HCT116 (cell line): Measurements from ENCODE around the gene IGFBP2. TPM values are rescaled to one million over a fixed set of nuclear protein-coding genes. Genes with fewer than 3 reads are reported as not detected.

Source experiments
- ATAC-seq: fragments of 200-7000 bp; cut with Tn5 transposase; 2 replicates; pipeline ENCODE4 v1.9.1; 2020; ENCODE audit warnings: mild to moderate bottlenecking, moderate library complexity
- BruUV-seq: library from RNA; stranded (reverse); fragments of 400-500 nt; replicated peaks from 2 replicates; lab custom pipeline; 2021; lab: Mats Ljungman, UMichigan
- CTCF ChIA-PET: fragments of 300-600 bp; sonication (Branson Sonifier 250); formaldehyde crosslinking; loops from one replicate; lab custom pipeline; 2021; ENCODE audit warnings: antibody characterized with exemption; lab: Charles Lee
- POLR2A ChIA-PET: fragments of 300-600, 350-600 bp; sonication (Branson Sonifier 250); formaldehyde crosslinking; loops from one replicate; lab custom pipeline; 2021; ENCODE audit warnings: antibody characterized with exemption; lab: Charles Lee
- RAD21 ChIA-PET, 2 experiments: fragments of 300-600 bp; sonication (Branson Sonifier 250); formaldehyde crosslinking; loops; one replicate each; lab custom pipeline; 2023; ENCODE audit warnings: low total read pairs in 2 of 2; ENCODE audit not compliant: uncharacterized antibody in 2 of 2, unreplicated experiment in 2 of 2, low non-redundant PET in 1 of 2; lab: Charles Lee
- DNase-seq: peaks from one replicate; pipeline ENCODE4 v3.0.0-alpha.2; 2010; ENCODE audit warnings: low read depth, low spot score
- H2AFZ ChIP-seq: fragments of 200-600 bp; shearing (Covaris generic), sonication (generic); 2 replicates; pipeline ENCODE4 v1.6.1; 2017; ENCODE audit warnings: low read depth, mixed run types, mixed read lengths, antibody characterized with exemption, low read length; ENCODE audit not compliant: poor library complexity, severe bottlenecking
- H3K27ac ChIP-seq: 2 replicates; pipeline ENCODE4 v1.5.1; 2012; ENCODE audit warnings: low read depth, low read length
- H3K27me3 ChIP-seq: fragments of 200-600 bp; sonication (generic); 2 replicates; pipeline ENCODE4 v1.6.1; 2016; ENCODE audit warnings: mixed run types, low read length, mixed read lengths; ENCODE audit not compliant: insufficient read depth
- H3K36me3 ChIP-seq, 2 experiments: fragments of 200-500 bp in 1 of 2; fragments of 200-600 bp in 1 of 2; sonication (Bioruptor generic) in 1 of 2; sonication (generic) in 1 of 2; 2 replicates each; pipeline versions ENCODE4 v1.5.1 to v1.6.1; 2014 to 2016; ENCODE audit warnings: low read length in 2 of 2, inconsistent platforms in 1 of 2, mixed read lengths in 1 of 2, mixed run types in 1 of 2; ENCODE audit not compliant: insufficient read depth in 2 of 2, control insufficient read depth in 1 of 2
- H3K4me1 ChIP-seq, 2 experiments: fragments of 200-600 bp in 1 of 2; sonication (generic) in 1 of 2; 2 replicates each; pipeline versions ENCODE4 v1.5.1 to v1.6.1; 2012 to 2017; ENCODE audit warnings: low read length in 2 of 2, inconsistent platforms in 1 of 2, mild to moderate bottlenecking in 1 of 2, mixed read lengths in 1 of 2, mixed run types in 1 of 2, moderate library complexity in 1 of 2; ENCODE audit not compliant: insufficient read depth in 2 of 2, control insufficient read depth in 1 of 2
- H3K4me2 ChIP-seq: fragments of 200-600 bp; sonication (generic); 2 replicates; pipeline ENCODE4 v1.6.1; 2017; ENCODE audit warnings: mixed run types, low read length, mixed read lengths
- H3K4me3 ChIP-seq, 2 experiments: fragments of 200-600 bp in 1 of 2; sonication (generic) in 1 of 2; replicated peaks in 1 of 2; 2 replicates each; pipeline ENCODE4 v1.5.1; 2011 to 2016; ENCODE audit warnings: low read length in 2 of 2, control low read depth in 1 of 2, low read depth in 1 of 2, mild to moderate bottlenecking in 1 of 2, mixed read lengths in 1 of 2, mixed run types in 1 of 2
- H3K79me2 ChIP-seq: fragments of 200-600 bp; sonication (generic); 2 replicates; pipeline ENCODE4 v1.6.1; 2017; ENCODE audit warnings: mild to moderate bottlenecking, mixed run types, low read length, moderate library complexity, mixed read lengths; ENCODE audit not compliant: insufficient read depth
- H3K9ac ChIP-seq: fragments of 200-600 bp; sonication (generic); 2 replicates; pipeline ENCODE4 v1.6.1; 2016; ENCODE audit warnings: low read length, mixed read lengths
- H3K9me2 ChIP-seq: fragments of 200-600 bp; sonication (generic), shearing (Covaris generic); 2 replicates; pipeline ENCODE4 v1.6.1; 2017; ENCODE audit warnings: mixed run types, mild to moderate bottlenecking, moderate library complexity; ENCODE audit not compliant: insufficient read depth
- H3K9me3 ChIP-seq, 2 experiments: fragments of 200-500 bp in 1 of 2; fragments of 200-600 bp in 1 of 2; sonication (Bioruptor generic) in 1 of 2; sonication (generic) in 1 of 2; 2 replicates each; pipeline ENCODE4 v1.6.1; 2014 to 2017; ENCODE audit warnings: low read length in 2 of 2, mixed read lengths in 2 of 2, inconsistent platforms in 1 of 2, low read depth in 1 of 2, mild to moderate bottlenecking in 1 of 2, mixed run types in 1 of 2, moderate library complexity in 1 of 2; ENCODE audit not compliant: control insufficient read depth in 1 of 2, insufficient read depth in 1 of 2
- H4K20me1 ChIP-seq: fragments of 200-600 bp; sonication (generic), shearing (Covaris generic); 2 replicates; pipeline ENCODE4 v1.6.1; 2017; ENCODE audit warnings: mixed run types, mild to moderate bottlenecking, moderate library complexity; ENCODE audit not compliant: insufficient read depth
- ATF3 ChIP-seq: IDR thresholded peaks from 2 replicates; pipeline ENCODE4 v1.6.1; 2012
- CTCF ChIP-seq, 3 experiments: fragments of 200-600 bp in 1 of 3; sonication (generic) in 1 of 3; IDR thresholded peaks in 2 of 3; conservative IDR thresholded peaks in 1 of 3; 2 replicates each; pipeline ENCODE4 v1.5.1; 2012 to 2017; ENCODE audit warnings: low read depth in 2 of 3, low read length in 2 of 3, antibody characterized with exemption in 1 of 3, borderline replicate concordance in 1 of 3, control low read depth in 1 of 3, mild to moderate bottlenecking in 1 of 3, mixed read lengths in 1 of 3, mixed run types in 1 of 3, moderate library complexity in 1 of 3; ENCODE audit not compliant: insufficient read depth in 1 of 3
- JUND ChIP-seq: IDR thresholded peaks from 2 replicates; pipeline ENCODE4 v1.6.1; 2012
- POLR2A ChIP-seq: IDR thresholded peaks from 2 replicates; pipeline ENCODE4 v1.7.0; 2011; ENCODE audit warnings: borderline replicate concordance; ENCODE audit not compliant: insufficient read depth, insufficient read length; ENCODE audit errors: extremely low read depth
- SIN3A ChIP-seq: IDR thresholded peaks from 2 replicates; pipeline ENCODE4 v1.6.1; 2012; ENCODE audit warnings: low read depth
- ZBTB33 ChIP-seq: IDR thresholded peaks from 2 replicates; pipeline ENCODE4 v1.6.1; 2011; ENCODE audit warnings: mild to moderate bottlenecking, low read length, moderate library complexity; ENCODE audit not compliant: insufficient replicate concordance; ENCODE audit errors: extremely low read depth
- ZNF274 ChIP-seq: fragments of 200-500 bp; sonication (Bioruptor generic); IDR thresholded peaks from 2 replicates; pipeline ENCODE4 v1.6.1; 2014; ENCODE audit warnings: mild to moderate bottlenecking, low read depth, low read length, inconsistent platforms
- intact Hi-C: fragments of 100-400 bp; cut with micrococcal nuclease; formaldehyde crosslinking; loops from 2 replicates; pipeline ENCODE4 v1.10.0; 2022
- total RNA-seq: library from RNA; stranded (reverse); gene quantifications from one replicate; pipeline ENCODE4 v1.2.1, GENCODE V29; 2021; ENCODE audit not compliant: unreplicated experiment

Gene IGFBP2
- total RNA-seq, 1 experiment from 2014 or later: 143 TPM

- no peak for TF ChIP-seq ZBTB33
- TF ChIP-seq, all 23 proteins: peak for 9
Observed at GRCh38 chr2:216636551-216637450, 3.6 kb downstream of the IGFBP2 start (continued).

GRCh38 chr2:216637472-216637871 lies 4.3 kb downstream of the IGFBP2 start:
- BruUV-seq: no TSS peak
- H3K9ac ChIP-seq: peak overlapping the region; percentile 26; the same call in 1 of the 2 replicates
- POLR2A ChIA-PET: no interaction called here
- TF ChIP-seq SIN3A: 0 out of 2 replicates have a peak, but pooled peaks have one; percentile 17
- no peak for TF ChIP-seq CTCF (IDR thresholded peaks at IDR 0.05 in 2 of 3, conservative IDR thresholded peaks at IDR 0.05 in 1 of 3; ENCODE audit: borderline replicate concordance in 1 of 3, insufficient read depth in 1 of 3, low read depth in 2 of 3, low read length in 2 of 3)
- TF ChIP-seq POLR2A: no peak
- TF ChIP-seq JUND: no peak
- TF ChIP-seq ZNF274: no peak
- TF ChIP-seq ATF3: no peak
- TF ChIP-seq, all 23 proteins: peak for 1
- H4K20me1 ChIP-seq: no peaks in the 10 kb centered on the region
- CTCF ChIA-PET: no interaction called here
- H3K27me3 ChIP-seq: no peaks in the 10 kb centered on the region
- no peaks in the 10 kb centered on the region for H3K9me3 ChIP-seq
- peak overlapping the region; percentile 5 to 42; a peak in 2 of 4 replicates for H3K4me3 ChIP-seq
- RAD21 ChIA-PET: no interaction called here
- H3K27ac ChIP-seq: peak overlapping the region; percentile 4; the same call in 1 of the 2 replicates
- H3K36me3 ChIP-seq: 0 out of 4 replicates have a peak, but pooled peaks cover 2 to 5% of the 10 kb centered on the region in 2 experiments
- H2AFZ ChIP-seq: no peak overlapping the region
- intact Hi-C loops: no loop called here
- peaks cover 35 to 46% of the 10 kb centered on the region in 2 experiments for H3K4me1 ChIP-seq
- ATAC-seq (no peak), DNase-seq (no peak)
- no peaks in the 10 kb centered on the region for H3K9me2 ChIP-seq
- H3K4me2 ChIP-seq: peak overlapping the region; percentile 95
- H3K79me2 ChIP-seq: peaks cover 29% of the 10 kb centered on the region
